H9 (cell line): Measurements from ENCODE around the gene FUZ. TPM values are rescaled to one million over a fixed set of nuclear protein-coding genes. Genes with fewer than 3 reads are reported as not detected.
A peak's percentile ranks its signal among the peaks of the same experiment; 100 is the strongest.

Source experiments
- DNase-seq: peaks from one replicate; pipeline ENCODE4 v3.0.0-alpha.2; 2017
- H2AFZ ChIP-seq: one replicate; pipeline ENCODE4 v1.6.1; 2013; ENCODE audit warnings: mild to moderate bottlenecking, low read length, control low read depth, moderate library complexity
- H2AK5ac ChIP-seq: 2 replicates; pipeline ENCODE4 v1.6.1; 2013; ENCODE audit warnings: low read length, control low read depth, mixed read lengths; ENCODE audit not compliant: insufficient read length
- H2BK120ac ChIP-seq: one replicate; pipeline ENCODE4 v1.6.1; 2013; ENCODE audit warnings: low read depth, mild to moderate bottlenecking, low read length, control low read depth, inconsistent platforms; ENCODE audit not compliant: poor library complexity, severe bottlenecking
- H2BK12ac ChIP-seq: 2 replicates; pipeline ENCODE4 v1.6.1; 2013; ENCODE audit warnings: low read length, control low read depth, mixed read lengths, low read depth; ENCODE audit not compliant: insufficient read length
- H2BK15ac ChIP-seq: 2 replicates; pipeline ENCODE4 v1.6.1; 2013; ENCODE audit warnings: low read depth, low read length, control low read depth
- H2BK20ac ChIP-seq: one replicate; pipeline ENCODE4 v1.6.1; 2013; ENCODE audit warnings: low read depth, mild to moderate bottlenecking, low read length, control low read depth, inconsistent platforms; ENCODE audit not compliant: poor library complexity, severe bottlenecking
- H2BK5ac ChIP-seq: 2 replicates; pipeline ENCODE4 v1.6.1; 2013; ENCODE audit warnings: low read length, control low read depth, mixed read lengths; ENCODE audit not compliant: insufficient read length
- H3K14ac ChIP-seq: 2 replicates; pipeline ENCODE4 v1.6.1; 2013; ENCODE audit warnings: low read length, control low read depth; ENCODE audit not compliant: insufficient read depth
- H3K18ac ChIP-seq: 2 replicates; pipeline ENCODE4 v1.6.1; 2013; ENCODE audit warnings: low read depth, mild to moderate bottlenecking, mixed read lengths, low read length, control low read depth; ENCODE audit not compliant: insufficient read length
- H3K23ac ChIP-seq: 2 replicates; pipeline ENCODE4 v1.6.1; 2013; ENCODE audit warnings: low read length, control low read depth, mixed read lengths, low read depth; ENCODE audit not compliant: insufficient read length
- H3K23me2 ChIP-seq: 2 replicates; pipeline ENCODE4 v1.6.1; 2013; ENCODE audit warnings: low read depth, mild to moderate bottlenecking, mixed read lengths, low read length, control low read depth; ENCODE audit not compliant: insufficient read length, poor library complexity, severe bottlenecking
- H3K27ac ChIP-seq: 2 replicates; pipeline ENCODE4 v1.5.1; 2013; ENCODE audit warnings: low read length, control low read depth, mixed read lengths, low read depth; ENCODE audit not compliant: insufficient read length
- H3K27me3 ChIP-seq: 2 replicates; pipeline ENCODE4 v1.6.1; 2013; ENCODE audit warnings: low read length, control low read depth, inconsistent platforms; ENCODE audit not compliant: insufficient read depth
- H3K4ac ChIP-seq: 2 replicates; pipeline ENCODE4 v1.6.1; 2013; ENCODE audit warnings: low read depth, mild to moderate bottlenecking, control low read depth, inconsistent platforms, low read length, moderate library complexity
- H3K4me1 ChIP-seq: 2 replicates; pipeline ENCODE4 v1.6.1; 2013; ENCODE audit warnings: low read length, control low read depth, inconsistent platforms; ENCODE audit not compliant: insufficient read depth
- H3K4me2 ChIP-seq: 2 replicates; pipeline ENCODE4 v1.6.1; 2013; ENCODE audit warnings: low read length, control low read depth, mixed read lengths; ENCODE audit not compliant: insufficient read length, insufficient read depth
- H3K56ac ChIP-seq: 2 replicates; pipeline ENCODE4 v1.6.1; 2013; ENCODE audit warnings: low read depth, mild to moderate bottlenecking, mixed read lengths, low read length, control low read depth; ENCODE audit not compliant: insufficient read length
- H3K79me1 ChIP-seq: 2 replicates; pipeline ENCODE4 v1.6.1; 2013; ENCODE audit warnings: low read depth, mild to moderate bottlenecking, moderate library complexity, low read length, control low read depth, inconsistent platforms; ENCODE audit not compliant: insufficient read depth, poor library complexity, severe bottlenecking
- H3K79me2 ChIP-seq: 2 replicates; pipeline ENCODE4 v1.6.1; 2013; ENCODE audit warnings: low read length, control low read depth, inconsistent platforms; ENCODE audit not compliant: insufficient read depth
- H3K9ac ChIP-seq: 2 replicates; pipeline ENCODE4 v1.6.1; 2013; ENCODE audit warnings: low read length, control low read depth, mixed read lengths; ENCODE audit not compliant: insufficient read length; ENCODE audit errors: extremely low read depth
- H3K9me3 ChIP-seq: one replicate; pipeline ENCODE4 v1.6.1; 2013; ENCODE audit warnings: low read depth, low read length, inconsistent platforms; ENCODE audit not compliant: control insufficient read depth
- H3T11ph ChIP-seq: one replicate; pipeline ENCODE4 v1.6.1; 2013; ENCODE audit warnings: mild to moderate bottlenecking, low read length, control low read depth, inconsistent platforms
- H4K20me1 ChIP-seq: one replicate; pipeline ENCODE4 v1.6.1; 2013; ENCODE audit not compliant: control insufficient read depth, insufficient read length, insufficient read depth
- H4K5ac ChIP-seq: 2 replicates; pipeline ENCODE4 v1.6.1; 2013; ENCODE audit warnings: low read depth, mild to moderate bottlenecking, mixed read lengths, low read length, control low read depth; ENCODE audit not compliant: insufficient read length
- H4K8ac ChIP-seq: replicated peaks from 2 replicates; pipeline ENCODE4 v1.6.1; 2013; ENCODE audit warnings: low read length, control low read depth, mixed read lengths, low read depth; ENCODE audit not compliant: insufficient read length
- H4K91ac ChIP-seq: 2 replicates; pipeline ENCODE4 v1.6.1; 2013; ENCODE audit warnings: low read depth, mild to moderate bottlenecking, moderate library complexity, mixed read lengths, low read length, control low read depth; ENCODE audit not compliant: insufficient read length
- H3K27ac Mint-ChIP-seq, 3 experiments: 2 replicates in 2 of 3; 3 replicates in 1 of 3; pipeline ENCODE4 v1.8.0; 2020 to 2021; ENCODE audit warnings: mixed read lengths in 3 of 3, mild to moderate bottlenecking in 1 of 3, moderate library complexity in 1 of 3
- H3K27me3 Mint-ChIP-seq: 2 replicates; pipeline ENCODE4 v1.8.0; 2021; ENCODE audit warnings: low read depth, mild to moderate bottlenecking, moderate library complexity, mixed read lengths
- H3K36me3 Mint-ChIP-seq, 3 experiments: 2 replicates in 2 of 3; 3 replicates in 1 of 3; pipeline ENCODE4 v1.8.0; 2020 to 2021; ENCODE audit warnings: low read depth in 3 of 3, mixed read lengths in 3 of 3; ENCODE audit not compliant: insufficient read depth in 1 of 3
- H3K4me1 Mint-ChIP-seq, 2 experiments: 2 replicates each; pipeline ENCODE4 v1.8.0; 2020; ENCODE audit warnings: mixed read lengths in 2 of 2
- H3K4me3 Mint-ChIP-seq, 2 experiments: 2 replicates in 1 of 2; 3 replicates in 1 of 2; pipeline ENCODE4 v1.8.0; 2020 to 2021; ENCODE audit warnings: mild to moderate bottlenecking in 2 of 2, mixed read lengths in 2 of 2, moderate library complexity in 1 of 2
- H3K9me3 Mint-ChIP-seq, 2 experiments: 2 replicates in 1 of 2; 3 replicates in 1 of 2; pipeline ENCODE4 v1.8.0; 2020; ENCODE audit warnings: mild to moderate bottlenecking in 2 of 2, mixed read lengths in 2 of 2, moderate library complexity in 1 of 2
- WGBS: extraction: QIAGEN DNeasy Blood & Tissue Kit; methylation state at CpG from one replicate; pipeline ENCODE4 v1.1.7; 2013; ENCODE audit warnings: missing lambda C conversion rate, low lambda C conversion rate, mixed read lengths; ENCODE audit not compliant: insufficient read length; ENCODE audit errors: extremely low coverage; 5-methylcytosine and 5-hydroxymethylcytosine counted together
- total RNA-seq: library from RNA; stranded (reverse); gene quantifications from 2 replicates; pipeline ENCODE4 v1.2.1, GENCODE V29; 2021
- TF ChIP-seq, protein P1 (sequence below): fragments of 200-600 bp; sonication (generic); conservative IDR thresholded peaks from 3 replicates; pipeline ENCODE4 v1.8.0; 2021; ENCODE audit warnings: antibody characterized with exemption, mild to moderate bottlenecking

Gene FUZ
- total RNA-seq, 1 experiment from 2014 or later = 25.1 TPM

DNA sequence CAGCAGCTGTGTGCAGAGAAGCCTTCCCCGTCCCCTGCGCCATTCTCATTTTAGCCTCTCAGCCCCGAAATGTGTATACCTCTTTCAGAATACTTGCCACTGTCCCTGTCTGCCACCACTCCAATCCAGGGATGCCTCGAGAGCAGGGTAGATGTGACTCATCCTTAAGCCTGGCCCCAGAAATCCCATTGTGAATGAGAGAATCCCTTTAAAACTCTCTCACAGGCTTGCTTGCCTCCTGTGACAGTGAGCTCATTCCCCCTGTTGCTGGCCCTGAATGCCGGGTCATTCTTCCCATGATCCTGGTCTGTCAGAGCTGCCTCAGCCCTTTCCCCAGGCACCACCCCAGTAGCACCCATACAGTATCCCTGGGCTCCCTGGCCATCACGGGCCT is 36.7 kb downstream of the FUZ start:
- H3K27me3 Mint-ChIP-seq = no peaks in the 10 kb centered on the region
- TF ChIP-seq, protein P1, sequence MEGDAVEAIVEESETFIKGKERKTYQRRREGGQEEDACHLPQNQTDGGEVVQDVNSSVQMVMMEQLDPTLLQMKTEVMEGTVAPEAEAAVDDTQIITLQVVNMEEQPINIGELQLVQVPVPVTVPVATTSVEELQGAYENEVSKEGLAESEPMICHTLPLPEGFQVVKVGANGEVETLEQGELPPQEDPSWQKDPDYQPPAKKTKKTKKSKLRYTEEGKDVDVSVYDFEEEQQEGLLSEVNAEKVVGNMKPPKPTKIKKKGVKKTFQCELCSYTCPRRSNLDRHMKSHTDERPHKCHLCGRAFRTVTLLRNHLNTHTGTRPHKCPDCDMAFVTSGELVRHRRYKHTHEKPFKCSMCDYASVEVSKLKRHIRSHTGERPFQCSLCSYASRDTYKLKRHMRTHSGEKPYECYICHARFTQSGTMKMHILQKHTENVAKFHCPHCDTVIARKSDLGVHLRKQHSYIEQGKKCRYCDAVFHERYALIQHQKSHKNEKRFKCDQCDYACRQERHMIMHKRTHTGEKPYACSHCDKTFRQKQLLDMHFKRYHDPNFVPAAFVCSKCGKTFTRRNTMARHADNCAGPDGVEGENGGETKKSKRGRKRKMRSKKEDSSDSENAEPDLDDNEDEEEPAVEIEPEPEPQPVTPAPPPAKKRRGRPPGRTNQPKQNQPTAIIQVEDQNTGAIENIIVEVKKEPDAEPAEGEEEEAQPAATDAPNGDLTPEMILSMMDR = no peak
- Histone ChIP-seq H3K18ac (no peak overlapping the region), H2AFZ (no peak overlapping the region), H2BK12ac (no peak overlapping the region), H2AK5ac (no peak overlapping the region), H2BK20ac (no peak overlapping the region), H3K4ac (no peak overlapping the region), H4K5ac (no peak overlapping the region), H3K27me3 (no peaks in the 10 kb centered on the region), H3K9me3 (no peaks in the 10 kb centered on the region), H2BK120ac (no peak overlapping the region), H3K4me2 (no peak overlapping the region), H4K91ac (no peak overlapping the region), H4K8ac (no peak overlapping the region), H3K9ac (no peak overlapping the region), H3K56ac (no peak overlapping the region), H3K27ac (no peak overlapping the region), H3K79me1 (peaks cover 9% of the 10 kb centered on the region), H3K23ac (no peak overlapping the region), H4K20me1 (no peaks in the 10 kb centered on the region), H3K4me1 (no peaks in the 10 kb centered on the region), H3K14ac (no peak overlapping the region), H2BK15ac (no peak overlapping the region), H3K23me2 (no peaks in the 10 kb centered on the region), H3T11ph (no peak overlapping the region), H2BK5ac (no peak overlapping the region), H3K79me2 (peaks cover 4% of the 10 kb centered on the region; the same call in 1 of the 2 replicates)
- H3K4me1 Mint-ChIP-seq = peaks cover 8 to 13% of the 10 kb centered on the region in 2 experiments
- H3K4me3 Mint-ChIP-seq = no peak overlapping the region
- peak overlapping the region in 2 of 3 experiments; percentile 38 to 65; a peak in 3 of 7 replicates for H3K27ac Mint-ChIP-seq
- no CpG with 5 or more reads among the region's 6 CpGs for WGBS
- H3K36me3 Mint-ChIP-seq = peaks cover 0 to 17% (median 13%) of the 10 kb centered on the region in 3 experiments
- DNase-seq = no peak
- no peaks in the 10 kb centered on the region for H3K9me3 Mint-ChIP-seq
